Mammary epithelial cell (primary cell): ENCODE measurements around the gene MCMBP.

Experiments used
- CTCF ChIP-seq, 2 donors: IDR thresholded peaks in 1 of 2; conservative IDR thresholded peaks in 1 of 2; 2 replicates each; pipeline ENCODE4 v1.5.1; 2011 to 2012; ENCODE audit warnings: inconsistent platforms in 2 of 2, low read length in 2 of 2, mild to moderate bottlenecking in 2 of 2, control low read depth in 1 of 2, low read depth in 1 of 2; ENCODE audit not compliant: insufficient read depth in 1 of 2; ENCODE audit errors: extremely low read depth in 1 of 2
- EZH2 ChIP-seq: IDR thresholded peaks from 2 replicates; pipeline ENCODE4 v1.6.1; 2012; ENCODE audit warnings: low read length, inconsistent platforms, borderline replicate concordance

GRCh38 chr10:119919826-119920225 is 47.2 kb upstream of the MCMBP start:
- TF ChIP-seq CTCF (conservative IDR thresholded peaks at IDR 0.05 in 1 of 2, IDR thresholded peaks at IDR 0.05 in 1 of 2; ENCODE audit: extremely low read depth in 1 of 2, insufficient read depth in 1 of 2, low read depth in 1 of 2, low read length in 2 of 2) = no peak
- no peak for TF ChIP-seq EZH2
